GM21576 (cell line): Measurements from ENCODE around the gene CD200R1L.

Experiments
- ATAC-seq: cut with Tn5 transposase; IDR thresholded peaks from one replicate; pipeline ENCODE4 v1.9.1; 2021; ENCODE audit warnings: mild to moderate bottlenecking, moderate library complexity; ENCODE audit not compliant: unreplicated experiment

The CD200R1L gene

DNA sequence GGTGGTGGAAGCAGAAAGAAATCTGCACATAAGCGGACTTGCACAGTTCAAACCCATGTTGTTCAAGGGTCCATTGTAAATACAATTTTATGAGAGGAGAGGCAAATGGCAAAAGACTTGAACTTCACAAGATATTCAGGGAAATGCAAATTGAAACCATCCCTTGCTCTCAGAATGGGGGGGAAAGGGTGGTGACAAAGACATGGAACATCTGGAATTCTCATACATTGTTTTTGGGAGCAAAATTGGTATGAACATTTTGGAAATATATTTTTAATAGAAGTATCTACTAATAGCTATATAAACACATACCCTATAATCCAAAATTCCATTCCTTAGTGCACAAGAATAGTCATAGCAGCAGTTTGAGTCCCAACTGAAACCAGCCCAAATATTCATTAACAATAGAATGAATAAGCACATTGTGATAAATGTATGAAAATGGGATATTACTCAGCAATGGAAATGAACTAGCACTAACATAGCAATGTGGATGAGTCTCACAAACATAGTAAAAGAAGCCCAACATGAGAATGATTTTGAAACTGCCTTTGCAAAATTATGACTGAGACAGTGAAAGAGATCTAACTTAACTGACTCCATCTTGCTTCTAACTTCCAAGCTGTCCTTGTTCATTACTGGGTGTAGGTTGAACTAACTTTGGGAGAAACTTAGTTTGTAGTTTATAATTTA lies 77.2 kb downstream of the CD200R1L start:
- no peak for ATAC-seq

- no peak for ATAC-seq
Measured at GRCh38 chr3:112767777-112768176, 78.9 kb downstream of the CD200R1L start.

DNA sequence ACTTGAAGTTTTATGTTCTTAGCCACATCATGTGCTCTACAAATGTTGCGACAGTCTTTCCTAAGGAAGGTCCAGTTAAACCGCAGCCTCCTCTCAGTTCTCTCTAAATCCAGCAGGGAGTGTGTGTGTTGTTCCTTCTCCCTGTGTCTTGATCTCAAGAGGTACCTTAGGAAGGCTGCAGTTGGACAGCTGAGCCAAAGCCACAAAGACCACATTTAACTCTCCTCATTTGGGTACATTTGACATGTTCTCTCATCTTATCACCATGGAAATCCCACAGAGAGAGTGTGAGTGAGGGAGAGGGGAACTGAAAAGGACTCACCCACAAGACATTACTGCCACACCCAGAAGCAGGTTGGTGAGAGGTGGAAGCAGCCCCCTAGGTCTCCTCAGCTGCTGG lies 79.5 kb downstream of the CD200R1L start:
- ATAC-seq = no peak
